Adrenal gland (tissue), 12 donors: ENCODE data around the gene CYP1B1. TPM values are rescaled to one million over a fixed set of nuclear protein-coding genes. Genes with fewer than 3 reads are reported as not detected.

ENCODE experiments used
- DNase-seq, 7 donors: peaks; one replicate each; pipeline ENCODE4 v3.0.0-alpha.2; 2019 to 2020
- H3K27ac ChIP-seq, 5 donors: fragments of 200-600 bp; sonication (generic) in 4 of 5; 1 replicate in 3 of 5; 2 replicates in 2 of 5; pipeline versions ENCODE4 v1.5.1 to v1.8.0; 2016 to 2020; ENCODE audit warnings: mild to moderate bottlenecking in 1 of 5
- H3K27me3 ChIP-seq: fragments of 200-600 bp; 2 replicates; pipeline ENCODE4 v1.8.0; 2021
- H3K36me3 ChIP-seq, 2 donors: fragments of 200-600 bp; replicated peaks in 1 of 2; 1 replicate in 1 of 2; 2 replicates in 1 of 2; pipeline versions ENCODE4 v1.5.1 to v1.8.0; 2018 to 2022
- H3K4me1 ChIP-seq, 2 donors: fragments of 200-600 bp; replicated peaks in 1 of 2; 1 replicate in 1 of 2; 2 replicates in 1 of 2; pipeline versions ENCODE4 v1.5.1 to v1.8.0; 2018 to 2021
- H3K4me3 ChIP-seq, 4 donors: fragments of 200-600 bp; sonication (generic) in 3 of 4; one replicate each; pipeline ENCODE4 v1.5.1; 2016 to 2018
- H3K9me3 ChIP-seq, 3 donors: fragments of 200-600 bp; sonication (generic) in 1 of 3; replicated peaks in 1 of 3; 1 replicate in 2 of 3; 2 replicates in 1 of 3; pipeline versions ENCODE4 v1.5.1 to v1.8.0; 2016 to 2021
- POLR2A ChIP-seq, 2 donors: fragments of 450-650 bp; IDR thresholded peaks; one replicate each; pipeline ENCODE4 v1.6.1; 2017; ENCODE audit warnings: antibody characterized with exemption in 2 of 2, mild to moderate bottlenecking in 2 of 2, moderate library complexity in 1 of 2
- WGBS, 4 donors: extraction: QIAGEN DNeasy Blood & Tissue Kit in 2 of 4; methylation state at CpG; one replicate each; pipeline versions ENCODE4 v1.1.5 to v1.1.7; 2013 to 2017; 5-methylcytosine and 5-hydroxymethylcytosine counted together
- intact Hi-C, 2 donors: fragments of 100-400 bp; cut with DNase I; formaldehyde crosslinking; loops; one replicate each; pipeline versions ENCODE4 v1.14.1 to v1.15.0; 2022 to 2023
- polyA plus RNA-seq, 3 donors: library from polyadenylated mRNA; stranded (reverse); fragments of 200-250 nt in 2 of 3; fragments of 350-450 nt in 1 of 3; fragmentation: Illumina TruSeq in 1 of 3; extraction: RNeasy Lipid Tissue Mini Kit (QIAGEN cat#74804) in 1 of 3; gene quantifications; one replicate each; pipeline ENCODE4 v1.2.3, GENCODE V29; 2013 to 2014
- total RNA-seq, 9 donors: library from RNA; depleted of rRNA in 4 of 9; stranded (reverse); fragments of >200 nt in 4 of 9; fragments of 120-200 nt in 1 of 9; fragmentation: NEBNext Ultra II Directional in 1 of 9; extraction: Animal tissue kit (Norgen Biotek cat#: 25700) in 1 of 9; gene quantifications; one replicate each; pipeline versions ENCODE4 v1.1.0 to v1.2.4, GENCODE V29; 2013 to 2023
- TF ChIP-seq, protein P1 (sequence below), 6 experiments: fragments of 450-650 bp in 4 of 6; fragments of 200-600 bp in 2 of 6; sonication (generic) in 1 of 6; IDR thresholded peaks; 1 replicate in 5 of 6; 2 replicates in 1 of 6; pipeline versions ENCODE4 v1.5.1 to v1.8.0; 2016 to 2021; ENCODE audit warnings: antibody characterized with exemption in 6 of 6, mild to moderate bottlenecking in 2 of 6, moderate library complexity in 1 of 6
- donor health status: healthy with polysubstance abuse.
- donor health status: Bipolar disorder and iron deficiency.
- donor health status: DM: yes; HTN: yes; CAD: no.
- donor health status: DM: no; HTN: no; CAD: no.
- donor health status: DM: no; HTN: no; CAD: no.
- donor health status: DM: yes; HTN: yes; CAD: no.

The CYP1B1 gene
- total and polyA plus RNA-seq, 12 donors, result 2.5 to 118 (median 34.4) TPM

DNA sequence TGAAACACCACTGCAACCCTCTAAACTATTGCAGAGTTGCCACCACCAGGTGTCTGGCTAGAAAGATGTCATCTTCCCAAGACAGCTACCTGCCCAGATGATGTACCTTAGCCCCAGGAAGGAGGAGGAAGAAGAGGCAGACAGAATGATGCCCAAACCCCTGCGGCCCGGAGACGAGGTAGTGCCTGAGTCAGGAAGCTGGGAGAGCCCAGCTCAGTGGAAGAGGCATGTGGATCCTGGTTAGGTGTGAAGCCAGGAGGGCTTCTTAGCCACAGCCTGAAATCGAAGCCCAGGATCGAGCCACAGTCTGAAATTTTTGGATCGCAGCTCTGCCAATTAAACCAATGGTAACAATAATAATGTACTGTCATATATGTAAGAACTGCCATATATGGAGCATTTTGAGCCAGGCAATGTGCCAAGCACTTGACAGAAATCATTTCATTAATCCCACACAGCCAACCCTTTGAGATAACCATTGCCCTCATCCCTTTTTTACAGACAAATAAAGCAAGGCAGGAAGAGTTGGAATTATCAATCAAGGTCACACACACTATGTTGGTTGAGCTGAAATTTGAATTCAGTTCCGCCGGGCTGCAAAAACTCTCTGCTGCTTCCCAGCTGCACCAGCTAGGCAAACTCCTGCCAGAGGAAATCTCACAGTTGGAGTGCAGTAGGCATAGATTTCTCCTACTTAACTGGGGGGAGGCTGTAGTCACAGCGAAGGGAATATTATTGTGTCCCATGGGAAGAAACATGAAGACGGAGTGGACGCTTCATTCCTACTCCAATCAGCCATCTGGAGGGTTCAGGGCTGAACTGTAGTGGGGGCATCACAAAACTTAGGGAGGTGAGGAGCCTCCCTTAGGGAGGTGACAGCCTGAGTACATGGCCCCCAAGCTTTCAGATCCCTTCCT, 19.4 kb upstream of the CYP1B1 start:
- H3K27ac ChIP-seq, result peak overlapping the region in 1 of 5 donors; percentile 72
- 81 to 85% (median 82%) methylated on average over 9 to 11 of the region's 11 CpGs for WGBS, 4 donors
- intact Hi-C loops, result no loop called here
- no peaks in the 10 kb centered on the region for H3K36me3 ChIP-seq
- DNase-seq, result no peak
- no peak overlapping the region for H3K4me3 ChIP-seq
- H3K4me1 ChIP-seq, result peaks cover 0 to 30% of the 10 kb centered on the region in 2 donors
- H3K27me3 ChIP-seq, result no peaks in the 10 kb centered on the region
- no peak for TF ChIP-seq POLR2A (IDR thresholded peaks at IDR 0.05)
- no peaks in the 10 kb centered on the region for H3K9me3 ChIP-seq

DNA sequence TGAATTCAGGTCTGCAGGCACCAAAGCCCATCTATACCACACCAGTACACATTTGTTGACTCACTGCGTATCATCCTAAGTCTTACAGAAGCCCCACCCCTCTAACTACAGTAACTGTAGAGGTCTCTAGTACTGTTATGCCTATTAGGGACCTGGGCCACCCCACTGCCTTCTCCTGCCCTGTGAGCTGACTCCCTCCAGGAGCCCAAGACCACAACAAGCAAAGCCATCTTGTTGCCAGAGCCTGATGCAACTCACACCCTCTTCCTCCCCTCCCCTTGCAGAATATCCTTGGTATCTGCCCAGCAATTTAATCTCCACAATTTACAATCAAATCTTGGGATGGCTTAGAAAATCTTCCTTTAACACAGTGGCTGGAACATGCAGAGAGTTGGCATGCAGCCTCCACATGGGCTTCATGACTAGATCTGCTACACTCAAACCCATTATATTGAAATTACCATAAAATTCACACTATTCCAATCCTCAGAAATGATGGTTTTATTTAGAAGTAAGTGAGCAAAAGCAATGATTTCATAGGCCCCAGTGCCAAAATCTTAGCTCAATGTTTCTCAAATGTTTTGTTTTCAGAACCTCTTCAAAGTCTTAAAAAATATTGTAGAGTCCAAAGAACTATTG, 17.7 kb upstream of the CYP1B1 start:
- TF ChIP-seq POLR2A (IDR thresholded peaks at IDR 0.05), result no peak
- TF ChIP-seq, protein P1, sequence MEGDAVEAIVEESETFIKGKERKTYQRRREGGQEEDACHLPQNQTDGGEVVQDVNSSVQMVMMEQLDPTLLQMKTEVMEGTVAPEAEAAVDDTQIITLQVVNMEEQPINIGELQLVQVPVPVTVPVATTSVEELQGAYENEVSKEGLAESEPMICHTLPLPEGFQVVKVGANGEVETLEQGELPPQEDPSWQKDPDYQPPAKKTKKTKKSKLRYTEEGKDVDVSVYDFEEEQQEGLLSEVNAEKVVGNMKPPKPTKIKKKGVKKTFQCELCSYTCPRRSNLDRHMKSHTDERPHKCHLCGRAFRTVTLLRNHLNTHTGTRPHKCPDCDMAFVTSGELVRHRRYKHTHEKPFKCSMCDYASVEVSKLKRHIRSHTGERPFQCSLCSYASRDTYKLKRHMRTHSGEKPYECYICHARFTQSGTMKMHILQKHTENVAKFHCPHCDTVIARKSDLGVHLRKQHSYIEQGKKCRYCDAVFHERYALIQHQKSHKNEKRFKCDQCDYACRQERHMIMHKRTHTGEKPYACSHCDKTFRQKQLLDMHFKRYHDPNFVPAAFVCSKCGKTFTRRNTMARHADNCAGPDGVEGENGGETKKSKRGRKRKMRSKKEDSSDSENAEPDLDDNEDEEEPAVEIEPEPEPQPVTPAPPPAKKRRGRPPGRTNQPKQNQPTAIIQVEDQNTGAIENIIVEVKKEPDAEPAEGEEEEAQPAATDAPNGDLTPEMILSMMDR (IDR thresholded peaks at IDR 0.05), result no peak
- Histone ChIP-seq H3K4me3 (no peak overlapping the region), H3K36me3 (no peaks in the 10 kb centered on the region), H3K4me1 (peaks cover 0 to 26% of the 10 kb centered on the region in 2 donors), H3K27me3 (no peaks in the 10 kb centered on the region), H3K9me3 (no peaks in the 10 kb centered on the region), H3K27ac (peak overlapping the region in 2 of 5 donors; percentile 10 to 71)
- intact Hi-C loops, result no loop called here
- WGBS, 4 donors, result 95 to 100% (median 98%) methylated on average over 1 of the region's 1 CpG
- DNase-seq, result no peak

DNA sequence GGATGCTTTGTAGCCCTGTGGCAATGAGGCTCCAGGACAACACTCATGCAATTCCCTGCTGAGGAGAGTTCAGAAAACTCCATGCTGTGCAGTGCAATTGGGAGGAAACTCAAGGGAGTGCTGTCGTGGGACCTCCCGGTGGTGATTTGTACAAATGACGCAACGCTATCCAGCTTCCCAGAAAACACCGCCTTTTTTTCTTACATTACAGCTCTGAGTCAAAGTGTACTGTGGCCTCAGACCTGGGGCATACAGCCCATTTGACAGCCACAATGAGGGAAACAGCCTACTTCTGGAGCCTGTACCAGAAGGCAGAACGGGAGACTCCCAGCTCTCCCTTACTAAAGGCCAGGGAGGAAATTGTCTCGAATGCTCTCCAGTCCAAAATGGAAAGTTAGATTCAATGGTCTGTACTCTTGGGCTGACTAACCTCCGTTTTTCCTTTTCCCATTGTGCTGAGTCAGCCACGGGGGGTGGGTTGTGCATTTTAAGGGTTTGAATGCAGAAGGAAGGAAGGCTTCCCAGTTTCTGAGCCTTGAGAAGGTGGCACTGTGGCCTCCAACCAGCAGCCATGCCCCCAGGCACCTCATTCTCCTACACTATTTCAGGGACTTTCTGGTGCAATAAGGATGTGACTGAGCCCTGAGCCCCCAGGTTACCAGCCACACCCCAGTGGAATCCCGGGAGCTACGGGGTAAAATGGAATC, 16.4 kb upstream of the CYP1B1 start:
- intact Hi-C loops, result no loop called here
- no peaks in the 10 kb centered on the region for H3K27me3 ChIP-seq
- TF ChIP-seq POLR2A (IDR thresholded peaks at IDR 0.05), result no peak
- TF ChIP-seq, protein P1 (IDR thresholded peaks at IDR 0.05), result no peak
- H3K4me3 ChIP-seq, result no peak overlapping the region
- DNase-seq, result peak in 5 of 7 donors; percentile 21 to 58 (median 45)
- no peaks in the 10 kb centered on the region for H3K36me3 ChIP-seq
- H3K9me3 ChIP-seq, result no peaks in the 10 kb centered on the region
- H3K4me1 ChIP-seq, result peaks cover 0 to 23% of the 10 kb centered on the region in 2 donors
- 49 to 66% (median 65%) methylated on average over 10 to 11 of the region's 11 CpGs for WGBS, 4 donors
- peak overlapping the region in 3 of 5 donors; percentile 26 to 85 (median 71) for H3K27ac ChIP-seq

DNA sequence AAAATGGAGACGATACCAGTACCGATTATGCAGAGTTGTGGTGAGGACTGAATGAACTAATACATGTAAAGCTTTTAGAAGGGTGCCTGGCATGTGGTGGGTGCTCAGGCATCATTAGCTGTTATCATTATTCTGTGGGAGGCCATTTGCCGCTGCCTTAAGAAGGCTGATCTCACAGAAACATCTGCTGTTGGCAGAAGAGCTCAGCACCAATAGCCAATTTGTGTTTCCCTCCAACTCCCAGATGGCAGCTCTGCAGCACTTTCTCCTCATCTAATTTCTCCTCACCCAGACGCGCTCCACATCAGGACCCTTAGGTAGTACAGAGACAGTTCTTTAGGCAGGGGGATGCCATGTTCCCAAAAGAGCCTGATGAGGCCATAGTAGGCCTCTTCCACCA, 15.8 kb upstream of the CYP1B1 start:
- peaks cover 0 to 21% of the 10 kb centered on the region in 2 donors for H3K4me1 ChIP-seq
- H3K27ac ChIP-seq, result peak overlapping the region in 2 of 5 donors; percentile 71 to 78
- H3K9me3 ChIP-seq, result no peaks in the 10 kb centered on the region
- intact Hi-C loops, result no loop called here
- no peak for DNase-seq
- WGBS, 4 donors, result 83 to 95% (median 94%) methylated on average over 5 of the region's 5 CpGs
- TF ChIP-seq POLR2A (IDR thresholded peaks at IDR 0.05), result no peak
- TF ChIP-seq, protein P1 (IDR thresholded peaks at IDR 0.05), result no peak
- H3K36me3 ChIP-seq, result no peaks in the 10 kb centered on the region
- no peak overlapping the region for H3K4me3 ChIP-seq
- no peaks in the 10 kb centered on the region for H3K27me3 ChIP-seq
